Mammary epithelial cell (primary cell): Measurements from ENCODE around the gene SERPINA6.

Source experiments
- EZH2 ChIP-seq: IDR thresholded peaks from 2 replicates; pipeline ENCODE4 v1.6.1; 2012; ENCODE audit warnings: low read length, inconsistent platforms, borderline replicate concordance
- TF ChIP-seq, protein P1 (sequence below), 2 donors: IDR thresholded peaks in 1 of 2; conservative IDR thresholded peaks in 1 of 2; 2 replicates each; pipeline ENCODE4 v1.5.1; 2011 to 2012; ENCODE audit warnings: inconsistent platforms in 2 of 2, low read length in 2 of 2, mild to moderate bottlenecking in 2 of 2, control low read depth in 1 of 2, low read depth in 1 of 2; ENCODE audit not compliant: insufficient read depth in 1 of 2; ENCODE audit errors: extremely low read depth in 1 of 2

DNA sequence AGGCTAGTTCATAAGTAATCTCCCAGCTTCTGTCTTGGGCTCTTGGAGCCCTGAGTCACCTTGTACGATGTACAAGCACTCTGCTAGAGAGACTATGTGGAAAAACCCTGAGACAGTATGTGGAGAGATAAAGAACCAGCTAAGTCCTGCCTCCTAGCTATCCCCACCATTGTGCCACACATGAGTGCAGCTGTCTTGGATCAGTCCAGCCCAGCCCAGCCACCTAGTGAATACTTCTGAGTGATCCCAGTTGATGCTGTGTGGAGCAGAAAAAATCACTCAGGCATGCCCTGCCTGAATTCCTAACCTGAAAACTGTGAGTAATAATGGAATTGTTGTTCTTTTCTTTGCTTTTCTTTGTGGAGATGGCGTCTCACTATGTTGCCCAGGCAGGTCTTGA, 5.1 kb upstream of the SERPINA6 start:
- TF ChIP-seq, protein P1, sequence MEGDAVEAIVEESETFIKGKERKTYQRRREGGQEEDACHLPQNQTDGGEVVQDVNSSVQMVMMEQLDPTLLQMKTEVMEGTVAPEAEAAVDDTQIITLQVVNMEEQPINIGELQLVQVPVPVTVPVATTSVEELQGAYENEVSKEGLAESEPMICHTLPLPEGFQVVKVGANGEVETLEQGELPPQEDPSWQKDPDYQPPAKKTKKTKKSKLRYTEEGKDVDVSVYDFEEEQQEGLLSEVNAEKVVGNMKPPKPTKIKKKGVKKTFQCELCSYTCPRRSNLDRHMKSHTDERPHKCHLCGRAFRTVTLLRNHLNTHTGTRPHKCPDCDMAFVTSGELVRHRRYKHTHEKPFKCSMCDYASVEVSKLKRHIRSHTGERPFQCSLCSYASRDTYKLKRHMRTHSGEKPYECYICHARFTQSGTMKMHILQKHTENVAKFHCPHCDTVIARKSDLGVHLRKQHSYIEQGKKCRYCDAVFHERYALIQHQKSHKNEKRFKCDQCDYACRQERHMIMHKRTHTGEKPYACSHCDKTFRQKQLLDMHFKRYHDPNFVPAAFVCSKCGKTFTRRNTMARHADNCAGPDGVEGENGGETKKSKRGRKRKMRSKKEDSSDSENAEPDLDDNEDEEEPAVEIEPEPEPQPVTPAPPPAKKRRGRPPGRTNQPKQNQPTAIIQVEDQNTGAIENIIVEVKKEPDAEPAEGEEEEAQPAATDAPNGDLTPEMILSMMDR (conservative IDR thresholded peaks at IDR 0.05 in 1 of 2, IDR thresholded peaks at IDR 0.05 in 1 of 2; ENCODE audit: extremely low read depth in 1 of 2, insufficient read depth in 1 of 2, low read depth in 1 of 2, low read length in 2 of 2), result no peak
- TF ChIP-seq EZH2, result no peak
